Measurements from ENCODE around the gene SLC6A11.

Gene SLC6A11

DNA sequence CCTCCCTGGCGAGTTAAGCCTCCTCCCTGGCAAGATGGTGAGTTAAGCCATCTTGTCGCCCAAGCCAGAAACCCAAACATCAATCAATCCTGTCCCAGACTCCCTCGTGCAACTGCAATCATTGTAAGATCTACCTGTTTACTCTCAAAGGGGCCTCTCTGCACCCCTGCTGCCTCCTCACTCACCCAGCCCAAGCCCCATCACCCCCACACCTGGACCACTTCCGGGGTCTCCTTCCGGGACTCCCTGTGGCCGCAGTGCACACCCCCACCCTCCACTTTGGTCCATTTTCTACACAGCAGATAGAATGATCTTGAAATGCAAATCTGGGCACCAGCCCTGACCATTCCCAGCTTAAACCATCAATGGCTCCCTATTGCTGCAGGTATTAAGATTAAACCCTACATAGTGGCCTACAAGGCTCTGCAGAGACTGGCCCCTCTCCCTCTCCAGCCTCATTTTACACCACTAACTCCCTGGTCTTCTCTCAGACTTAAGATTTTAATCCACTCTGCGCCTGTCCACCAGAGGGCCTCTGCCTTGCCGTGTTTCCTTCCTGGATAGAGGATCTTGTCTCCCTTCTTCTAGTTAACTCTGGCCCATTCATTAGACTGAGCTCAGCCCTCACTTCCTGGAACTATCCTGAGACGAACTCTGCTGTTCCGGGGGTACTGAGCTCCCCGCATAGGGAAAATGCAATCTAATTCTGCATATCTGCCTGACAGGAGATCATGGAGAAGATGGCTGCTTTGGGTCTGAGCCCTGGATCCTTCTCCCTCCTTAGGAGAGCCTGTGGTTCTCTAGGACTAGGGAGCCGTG lies 134.7 kb downstream of the SLC6A11 start:
- peaks cover 5% of the 10 kb centered on the region for H3K27me3 ChIP-seq (ENCODE audit: insufficient read depth, low read length)
- no peak overlapping the region for H3K4me3 ChIP-seq (ENCODE audit: low read length)
- H3K36me3 ChIP-seq (ENCODE audit: insufficient read depth, low read length), result no peaks in the 10 kb centered on the region
- no peak overlapping the region for H2AFZ ChIP-seq (ENCODE audit: low read depth, low read length)
- H3K4me1 ChIP-seq (ENCODE audit: insufficient read depth, low read length), result no peaks in the 10 kb centered on the region
- no peaks in the 10 kb centered on the region for H3K9me3 ChIP-seq (ENCODE audit: low read length)

DNA sequence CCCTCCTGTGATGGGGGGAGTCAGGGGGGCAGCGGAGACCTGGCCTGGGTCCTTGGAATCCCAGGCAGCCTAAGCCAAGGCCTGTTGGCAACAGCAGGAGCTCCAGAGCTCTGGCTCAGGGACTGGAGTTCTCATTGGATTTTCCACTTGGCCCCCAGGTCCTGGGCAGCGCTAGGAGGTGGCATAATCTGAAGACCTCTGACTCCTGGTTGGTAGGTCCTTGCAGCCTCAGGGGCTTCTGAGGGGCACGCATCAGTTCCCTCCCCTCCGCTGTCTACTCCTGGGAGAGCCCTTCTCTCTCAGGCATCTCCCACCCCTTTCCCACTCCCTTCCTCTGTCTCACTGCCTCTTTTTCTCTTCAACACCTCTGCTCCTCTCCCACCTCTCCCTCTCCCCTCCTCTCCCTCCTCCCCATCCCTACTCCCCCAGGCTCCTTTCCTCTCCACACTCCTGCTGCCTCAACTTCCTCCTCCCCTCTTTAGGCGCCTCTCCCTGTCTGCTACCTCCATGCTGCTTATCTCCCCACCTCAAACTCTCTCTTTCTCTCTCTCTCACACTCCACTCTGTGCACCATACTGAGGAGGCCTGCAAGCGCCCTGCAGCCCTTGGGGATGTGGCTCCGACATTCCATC lies 135.4 kb downstream of the SLC6A11 start:
- no peak overlapping the region for H3K4me3 ChIP-seq (ENCODE audit: low read length)
- H3K27me3 ChIP-seq (ENCODE audit: insufficient read depth, low read length), result peaks cover 9% of the 10 kb centered on the region
- H3K9me3 ChIP-seq (ENCODE audit: low read length), result no peaks in the 10 kb centered on the region
- H3K36me3 ChIP-seq (ENCODE audit: insufficient read depth, low read length), result no peaks in the 10 kb centered on the region
- H3K4me1 ChIP-seq (ENCODE audit: insufficient read depth, low read length), result no peaks in the 10 kb centered on the region
- H2AFZ ChIP-seq (ENCODE audit: low read depth, low read length), result no peak overlapping the region

DNA sequence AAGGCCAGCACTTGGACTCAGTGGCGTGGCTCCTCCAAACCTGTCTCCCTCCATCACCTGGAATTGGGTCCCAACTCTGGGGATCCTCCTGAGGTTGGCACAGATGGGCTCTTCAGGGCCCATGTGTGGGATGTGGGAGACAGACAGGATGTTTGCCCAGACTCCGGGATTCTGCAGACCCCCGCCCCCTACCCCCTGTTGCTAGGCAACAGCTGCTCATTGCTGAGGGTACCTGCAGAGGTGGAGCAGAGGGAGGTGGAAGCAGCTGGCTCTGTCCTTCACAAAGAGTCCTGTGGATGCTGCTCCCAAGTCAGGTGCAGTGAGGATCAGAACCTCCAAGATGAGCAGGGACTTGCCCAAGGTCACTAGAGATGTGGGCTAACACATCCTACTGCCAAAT lies 136.5 kb downstream of the SLC6A11 start:
- no peak overlapping the region for H2AFZ ChIP-seq (ENCODE audit: low read depth, low read length)
- no peaks in the 10 kb centered on the region for H3K36me3 ChIP-seq (ENCODE audit: insufficient read depth, low read length)
- no peaks in the 10 kb centered on the region for H3K4me1 ChIP-seq (ENCODE audit: insufficient read depth, low read length)
- H3K4me3 ChIP-seq (ENCODE audit: low read length), result no peak overlapping the region
- no peaks in the 10 kb centered on the region for H3K9me3 ChIP-seq (ENCODE audit: low read length)
- peaks cover 12% of the 10 kb centered on the region for H3K27me3 ChIP-seq (ENCODE audit: insufficient read depth, low read length)

DNA sequence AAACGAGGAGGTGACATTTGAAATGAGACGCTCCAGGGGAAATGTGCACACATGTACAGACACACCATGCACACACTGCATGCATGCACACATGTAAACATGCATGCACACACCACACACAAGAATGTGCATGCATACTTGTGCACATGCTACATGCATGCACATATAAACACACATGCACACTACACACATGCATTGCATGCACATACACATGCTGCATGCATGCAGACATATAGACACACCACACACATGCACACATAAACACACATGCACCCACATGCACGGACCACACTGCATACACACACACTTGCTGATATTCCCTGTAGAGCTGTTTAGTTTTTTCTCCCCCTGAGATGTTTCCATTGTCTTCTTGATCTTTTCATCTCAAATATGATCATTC lies 138.7 kb downstream of the SLC6A11 start:
- Histone ChIP-seq H2AFZ (ENCODE audit: low read depth, low read length) (no peak overlapping the region), H3K4me3 (ENCODE audit: low read length) (no peak overlapping the region), H3K36me3 (ENCODE audit: insufficient read depth, low read length) (no peaks in the 10 kb centered on the region), H3K4me1 (ENCODE audit: insufficient read depth, low read length) (no peaks in the 10 kb centered on the region), H3K9me3 (ENCODE audit: low read length) (no peaks in the 10 kb centered on the region), H3K27me3 (ENCODE audit: insufficient read depth, low read length) (peaks cover 18% of the 10 kb centered on the region)

DNA sequence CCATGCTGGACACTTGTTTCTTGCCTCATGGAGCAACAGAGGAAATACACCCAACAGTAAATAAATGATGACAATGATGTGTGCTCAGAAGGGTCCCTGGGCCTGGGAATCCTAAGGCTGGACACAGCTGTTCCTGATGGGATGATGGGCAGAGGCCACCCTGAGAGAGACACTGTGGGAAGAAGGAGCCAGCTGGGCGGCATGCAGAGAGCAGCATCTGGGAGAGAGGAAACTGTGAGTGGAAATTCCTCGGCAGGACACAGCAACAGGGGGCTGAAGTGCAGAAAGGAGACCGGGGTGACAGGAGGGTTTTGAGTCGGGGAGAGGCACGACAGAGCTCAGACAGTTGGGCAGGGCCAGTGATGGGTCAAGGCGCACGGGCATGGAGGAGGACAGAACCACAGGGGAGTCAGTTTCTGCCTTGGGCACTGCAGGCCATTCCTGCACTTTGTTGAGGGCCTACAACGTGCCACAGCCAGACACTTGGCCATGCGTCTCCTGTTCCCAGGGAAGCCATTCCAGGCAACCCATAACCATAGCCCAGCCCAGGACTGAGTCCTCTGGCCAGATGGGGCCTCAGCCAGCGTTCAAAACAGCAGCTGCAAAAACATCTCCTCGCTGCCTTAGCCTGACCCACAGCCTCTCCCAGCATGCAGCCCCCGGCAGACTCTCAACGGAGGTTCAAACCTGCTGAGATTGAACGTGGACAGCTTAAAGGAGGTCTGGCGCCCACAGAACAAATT lies 139.9 kb downstream of the SLC6A11 start:
- peaks cover 18% of the 10 kb centered on the region for H3K27me3 ChIP-seq (ENCODE audit: insufficient read depth, low read length)
- H3K36me3 ChIP-seq (ENCODE audit: insufficient read depth, low read length), result no peaks in the 10 kb centered on the region
- no peaks in the 10 kb centered on the region for H3K9me3 ChIP-seq (ENCODE audit: low read length)
- no peak overlapping the region for H3K4me3 ChIP-seq (ENCODE audit: low read length)
- H3K4me1 ChIP-seq (ENCODE audit: insufficient read depth, low read length), result no peaks in the 10 kb centered on the region
- no peak overlapping the region for H2AFZ ChIP-seq (ENCODE audit: low read depth, low read length)

DNA sequence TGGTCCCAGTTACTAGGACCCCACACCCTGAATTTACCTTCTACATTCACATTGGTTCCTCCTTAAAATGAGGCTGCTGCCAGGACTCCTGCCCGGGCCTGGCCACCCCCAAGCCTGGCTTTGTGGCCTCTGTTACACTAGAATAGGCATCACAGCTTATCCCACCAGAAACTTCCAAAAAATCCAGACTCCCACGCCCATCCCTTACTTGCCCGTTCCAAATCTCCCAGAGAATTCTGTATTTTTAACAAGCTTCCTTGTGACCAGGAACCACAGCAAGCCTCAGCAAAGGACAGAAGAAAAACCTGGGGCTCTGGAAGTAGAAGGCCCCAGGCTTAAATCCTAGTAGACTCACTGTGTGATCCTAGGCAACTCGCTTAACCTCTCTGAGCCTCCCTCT lies 140.5 kb downstream of the SLC6A11 start:
- Histone ChIP-seq H3K4me1 (ENCODE audit: insufficient read depth, low read length) (no peaks in the 10 kb centered on the region), H2AFZ (ENCODE audit: low read depth, low read length) (no peak overlapping the region), H3K27me3 (ENCODE audit: insufficient read depth, low read length) (peaks cover 18% of the 10 kb centered on the region), H3K9me3 (ENCODE audit: low read length) (no peaks in the 10 kb centered on the region), H3K36me3 (ENCODE audit: insufficient read depth, low read length) (no peaks in the 10 kb centered on the region), H3K4me3 (ENCODE audit: low read length) (no peak overlapping the region)

DNA sequence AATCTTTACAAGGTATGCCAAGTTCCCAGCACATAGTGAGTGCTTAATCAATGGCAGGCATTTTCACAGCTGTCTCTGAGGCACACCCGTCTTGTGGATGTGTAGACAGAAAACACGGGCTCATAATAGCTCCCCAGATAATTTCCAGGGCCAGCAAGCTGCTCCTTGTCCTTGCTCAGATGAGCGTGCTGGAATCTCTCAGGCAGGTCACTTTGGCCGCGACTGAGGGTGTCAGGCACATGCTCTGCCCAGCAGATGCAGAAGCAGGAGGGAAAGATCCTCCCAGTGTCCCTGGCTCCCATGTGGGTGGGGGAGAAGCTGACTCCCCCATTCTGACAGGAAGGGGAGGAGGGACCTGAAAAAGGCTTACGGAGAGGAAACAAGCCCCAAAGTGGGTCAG lies 141.0 kb downstream of the SLC6A11 start:
- no peak overlapping the region for H3K4me3 ChIP-seq (ENCODE audit: low read length)
- H3K9me3 ChIP-seq (ENCODE audit: low read length), result no peaks in the 10 kb centered on the region
- no peak overlapping the region for H2AFZ ChIP-seq (ENCODE audit: low read depth, low read length)
- H3K36me3 ChIP-seq (ENCODE audit: insufficient read depth, low read length), result no peaks in the 10 kb centered on the region
- H3K27me3 ChIP-seq (ENCODE audit: insufficient read depth, low read length), result peaks cover 18% of the 10 kb centered on the region
- H3K4me1 ChIP-seq (ENCODE audit: insufficient read depth, low read length), result no peaks in the 10 kb centered on the region

DNA sequence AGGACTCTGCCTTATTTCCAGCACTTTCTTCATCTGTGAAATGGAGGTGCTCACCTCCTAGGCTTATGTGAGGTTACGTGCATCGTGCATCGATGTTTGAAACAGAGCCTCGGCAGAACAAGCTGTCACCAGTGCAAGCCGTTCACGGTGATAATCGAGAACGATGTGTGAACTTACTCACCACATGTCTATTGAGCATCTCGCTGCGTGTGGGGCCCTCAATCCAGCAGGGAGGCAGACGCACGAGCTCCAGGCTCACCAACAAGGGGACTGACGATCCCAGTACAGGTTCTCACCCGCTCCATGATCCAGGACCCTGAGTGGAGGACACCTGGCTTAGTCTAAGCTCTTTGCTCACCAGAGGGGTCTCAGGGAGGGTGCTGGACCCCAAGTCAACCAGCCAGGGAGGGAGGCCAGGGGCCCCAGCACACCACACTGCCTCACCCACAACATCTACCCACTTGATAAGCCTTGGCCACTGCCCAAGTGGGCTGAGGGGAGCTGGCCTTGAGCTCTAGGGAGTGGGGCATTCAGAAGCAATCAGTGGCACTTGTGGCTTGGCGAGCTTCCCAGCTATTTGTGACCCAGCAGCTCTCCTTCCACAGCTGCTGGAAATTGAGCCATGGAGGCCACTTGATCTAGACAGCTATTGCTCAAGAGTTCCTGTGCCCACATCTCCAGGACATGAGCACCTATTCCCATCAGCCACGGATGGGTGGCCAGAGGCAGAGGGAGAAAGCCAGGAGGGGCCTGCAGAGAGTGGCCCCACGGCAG lies 142.1 kb downstream of the SLC6A11 start:
- no peaks in the 10 kb centered on the region for H3K4me1 ChIP-seq (ENCODE audit: insufficient read depth, low read length)
- no peak overlapping the region for H3K4me3 ChIP-seq (ENCODE audit: low read length)
- no peak overlapping the region for H2AFZ ChIP-seq (ENCODE audit: low read depth, low read length)
- H3K9me3 ChIP-seq (ENCODE audit: low read length), result no peaks in the 10 kb centered on the region
- H3K27me3 ChIP-seq (ENCODE audit: insufficient read depth, low read length), result peaks cover 18% of the 10 kb centered on the region
- no peaks in the 10 kb centered on the region for H3K36me3 ChIP-seq (ENCODE audit: insufficient read depth, low read length)

DNA sequence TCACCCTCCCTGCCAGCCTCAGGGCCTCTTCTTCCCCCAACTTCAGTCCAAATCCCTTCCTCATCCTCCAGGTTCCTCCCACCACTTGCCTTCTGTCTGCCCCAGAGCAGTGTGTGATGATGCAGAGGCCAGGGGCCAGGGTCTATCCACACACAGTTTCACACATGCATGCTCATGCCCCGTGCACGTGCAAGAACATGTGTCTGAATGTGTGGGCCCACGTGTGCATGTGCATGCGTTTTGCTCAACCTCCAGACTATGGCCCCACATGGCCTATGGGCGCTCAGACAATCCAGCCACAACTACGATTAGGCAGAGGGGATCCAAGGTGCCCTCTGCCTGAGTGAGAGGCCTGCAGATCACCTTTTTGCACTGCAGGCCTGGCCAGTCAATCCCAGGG lies 144.2 kb downstream of the SLC6A11 start:
- no peaks in the 10 kb centered on the region for H3K36me3 ChIP-seq (ENCODE audit: insufficient read depth, low read length)
- H3K27me3 ChIP-seq (ENCODE audit: insufficient read depth, low read length), result peaks cover 14% of the 10 kb centered on the region
- no peak overlapping the region for H3K4me3 ChIP-seq (ENCODE audit: low read length)
- H3K4me1 ChIP-seq (ENCODE audit: insufficient read depth, low read length), result no peaks in the 10 kb centered on the region
- no peak overlapping the region for H2AFZ ChIP-seq (ENCODE audit: low read depth, low read length)
- no peaks in the 10 kb centered on the region for H3K9me3 ChIP-seq (ENCODE audit: low read length)

DNA sequence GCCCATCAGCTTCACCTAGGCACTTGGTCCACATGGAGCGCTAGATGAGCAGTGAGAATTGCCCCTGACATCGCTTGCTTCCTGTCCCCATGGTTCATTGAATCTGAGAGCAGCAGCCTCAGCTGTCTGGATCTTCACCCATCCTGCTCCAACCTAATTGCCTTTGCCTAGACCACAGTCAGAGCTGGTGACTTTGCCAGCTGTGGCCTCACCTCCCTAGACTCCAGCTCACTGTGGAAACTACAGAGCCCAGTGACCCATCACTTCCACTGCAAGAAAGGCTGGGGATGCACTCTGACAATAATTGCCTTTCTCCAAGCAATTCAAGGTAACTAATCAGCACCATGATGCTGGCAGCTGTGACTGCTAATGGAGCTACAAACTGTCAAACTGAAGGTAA lies 145.9 kb downstream of the SLC6A11 start:
- peaks cover 9% of the 10 kb centered on the region for H3K27me3 ChIP-seq (ENCODE audit: insufficient read depth, low read length)
- no peak overlapping the region for H3K4me3 ChIP-seq (ENCODE audit: low read length)
- H3K4me1 ChIP-seq (ENCODE audit: insufficient read depth, low read length), result no peaks in the 10 kb centered on the region
- H2AFZ ChIP-seq (ENCODE audit: low read depth, low read length), result no peak overlapping the region
- H3K9me3 ChIP-seq (ENCODE audit: low read length), result no peaks in the 10 kb centered on the region
- no peaks in the 10 kb centered on the region for H3K36me3 ChIP-seq (ENCODE audit: insufficient read depth, low read length)

DNA sequence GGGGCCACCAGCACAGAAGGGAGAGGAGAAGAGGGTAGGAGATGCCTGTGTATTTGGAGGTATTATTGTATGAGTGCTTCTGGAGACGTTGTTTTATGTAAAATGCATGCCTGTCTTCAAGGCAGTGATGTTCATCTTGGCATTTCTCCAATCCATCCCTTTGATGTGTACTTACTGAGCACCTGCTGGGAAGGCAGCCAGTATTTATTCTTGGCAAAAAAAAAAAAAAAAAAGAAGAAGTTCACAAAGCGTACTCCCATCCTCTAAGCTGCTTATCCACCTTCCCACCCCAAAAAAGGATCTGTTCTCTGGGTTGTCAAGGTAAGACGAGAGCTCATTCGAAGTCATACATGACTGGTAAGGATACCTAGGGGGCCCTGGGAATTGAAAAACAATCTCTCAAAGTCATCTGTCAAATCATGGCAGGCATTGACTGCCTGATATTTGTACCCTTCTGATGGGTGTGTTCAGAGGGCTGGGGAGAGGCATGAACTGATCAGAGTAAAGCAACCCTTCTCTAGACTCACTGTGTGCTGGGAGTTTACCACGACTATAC lies 146.5 kb downstream of the SLC6A11 start:
- H3K4me3 ChIP-seq (ENCODE audit: low read length), result no peak overlapping the region
- H3K36me3 ChIP-seq (ENCODE audit: insufficient read depth, low read length), result no peaks in the 10 kb centered on the region
- peaks cover 5% of the 10 kb centered on the region for H3K27me3 ChIP-seq (ENCODE audit: insufficient read depth, low read length)
- H3K4me1 ChIP-seq (ENCODE audit: insufficient read depth, low read length), result no peaks in the 10 kb centered on the region
- H3K9me3 ChIP-seq (ENCODE audit: low read length), result no peaks in the 10 kb centered on the region
- H2AFZ ChIP-seq (ENCODE audit: low read depth, low read length), result no peak overlapping the region

DNA sequence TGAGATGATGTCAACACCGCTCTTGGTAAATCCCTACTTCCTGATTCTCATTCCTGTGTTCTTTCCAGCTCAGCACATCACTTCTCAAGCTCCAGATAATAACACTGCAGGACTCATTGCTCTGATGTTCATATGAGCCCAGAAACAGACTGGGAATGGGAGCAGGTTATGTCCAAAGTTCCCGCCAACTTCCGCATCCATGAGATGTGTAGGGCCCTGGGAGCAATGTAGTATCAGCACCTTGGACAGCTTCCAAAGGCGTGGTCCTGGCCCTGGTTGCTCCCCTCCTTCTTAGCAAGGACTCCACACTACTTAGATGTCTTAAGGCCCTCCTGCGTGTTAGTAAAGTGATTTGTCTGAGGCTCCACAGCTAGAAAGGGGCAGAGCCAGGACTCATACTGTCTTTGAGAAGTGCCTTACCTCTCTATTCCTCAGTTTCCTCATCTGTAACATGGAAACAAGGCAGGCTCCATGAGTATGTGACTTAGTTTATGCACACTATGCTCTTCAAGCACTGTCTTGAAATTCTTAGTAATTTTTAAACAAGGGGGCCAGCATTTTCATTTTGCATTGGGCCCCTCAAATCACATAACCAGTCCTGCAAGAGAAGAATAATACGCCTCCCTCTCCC lies 148.6 kb downstream of the SLC6A11 start:
- H3K27me3 ChIP-seq (ENCODE audit: insufficient read depth, low read length), result no peaks in the 10 kb centered on the region
- no peaks in the 10 kb centered on the region for H3K9me3 ChIP-seq (ENCODE audit: low read length)

More for the DNA sequence above, 148.6 kb downstream of the SLC6A11 start:
- no peak overlapping the region for H3K4me3 ChIP-seq (ENCODE audit: low read length)
- H3K4me1 ChIP-seq (ENCODE audit: insufficient read depth, low read length), result no peaks in the 10 kb centered on the region
- no peaks in the 10 kb centered on the region for H3K36me3 ChIP-seq (ENCODE audit: insufficient read depth, low read length)
- H2AFZ ChIP-seq (ENCODE audit: low read depth, low read length), result no peak overlapping the region
